CD4-positive, alpha-beta T cell treated with Interleukin-15 for 4 hours (primary cell): ENCODE data around the gene RAD51B.

Experiments
- DNase-seq: peaks from one replicate; pipeline ENCODE4 v3.0.0-alpha.2; 2020; ENCODE audit warnings: low spot score

The RAD51B gene

DNA sequence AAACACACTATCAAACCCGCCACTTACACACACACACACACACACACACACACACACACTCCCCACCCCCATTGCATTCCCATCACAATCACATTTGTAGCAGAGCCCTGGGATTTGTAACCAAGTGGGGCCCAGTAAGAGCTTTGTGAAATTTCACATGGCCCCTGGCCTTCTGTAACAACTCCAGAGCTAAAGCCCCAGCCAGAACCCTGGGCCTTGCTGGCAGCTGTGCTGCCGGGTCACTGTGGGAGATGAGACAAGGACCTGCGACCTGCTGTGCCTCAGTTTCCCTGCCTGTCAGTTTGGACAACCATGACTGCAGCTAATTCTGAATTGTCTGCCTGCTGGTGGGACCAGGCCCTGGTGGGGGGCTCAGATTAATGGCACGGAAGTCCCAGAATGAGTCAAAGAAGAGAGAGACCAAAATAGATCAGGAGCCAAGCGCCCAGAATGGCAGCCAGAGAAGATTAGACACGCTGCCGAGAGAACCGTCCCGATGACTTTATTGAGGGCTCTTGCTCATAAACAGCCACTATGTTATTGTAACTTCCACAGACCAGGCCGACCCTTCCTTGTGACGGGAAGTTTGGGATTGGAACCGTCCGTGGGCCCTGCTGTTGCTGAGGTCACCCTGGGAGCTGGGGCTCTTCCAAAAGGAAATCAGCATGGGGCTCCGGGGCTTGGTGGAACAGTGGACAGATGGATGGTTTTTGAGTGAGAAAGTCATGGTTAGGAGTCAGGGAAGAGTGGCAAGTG lies 850.2 kb downstream of the RAD51B start:
- DNase-seq: no peak

DNA sequence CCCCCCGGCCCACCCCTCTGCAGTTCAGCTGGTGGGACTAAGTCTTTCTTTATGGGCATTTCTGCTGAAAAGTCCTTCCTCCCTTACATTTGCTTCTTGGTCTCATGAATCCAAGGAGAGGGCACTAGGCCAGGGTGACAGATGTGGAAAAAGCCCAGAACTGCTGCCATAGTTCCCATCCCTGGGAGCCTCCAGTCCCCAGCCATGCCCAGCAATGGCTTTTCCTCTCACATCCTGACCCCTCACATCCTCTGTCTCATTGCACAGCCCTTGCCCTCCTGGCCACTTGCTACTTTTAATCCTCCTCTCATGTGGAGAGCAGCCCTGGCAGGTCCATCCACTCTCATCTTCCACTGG lies 850.8 kb downstream of the RAD51B start:
- DNase-seq: no peak

DNA sequence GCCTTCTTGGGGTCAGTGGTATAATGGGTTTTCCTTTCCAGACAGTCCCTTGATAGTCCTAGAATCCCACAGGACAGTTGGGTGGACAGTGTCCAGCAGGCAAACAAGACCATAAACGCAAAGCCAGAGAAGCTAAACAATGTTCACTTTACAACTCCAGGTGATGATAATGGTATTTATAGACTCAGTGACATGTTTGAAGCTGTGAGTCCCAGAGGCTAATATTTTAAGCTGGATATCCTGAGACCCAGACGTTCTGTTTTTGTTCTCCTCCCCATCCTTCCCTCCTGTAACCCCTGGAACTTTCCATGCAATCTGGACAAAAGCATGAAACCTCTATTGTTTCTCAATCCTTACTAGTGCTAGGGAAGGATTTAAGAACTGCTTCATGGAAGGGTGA lies 852.3 kb downstream of the RAD51B start:
- no peak for DNase-seq

DNA sequence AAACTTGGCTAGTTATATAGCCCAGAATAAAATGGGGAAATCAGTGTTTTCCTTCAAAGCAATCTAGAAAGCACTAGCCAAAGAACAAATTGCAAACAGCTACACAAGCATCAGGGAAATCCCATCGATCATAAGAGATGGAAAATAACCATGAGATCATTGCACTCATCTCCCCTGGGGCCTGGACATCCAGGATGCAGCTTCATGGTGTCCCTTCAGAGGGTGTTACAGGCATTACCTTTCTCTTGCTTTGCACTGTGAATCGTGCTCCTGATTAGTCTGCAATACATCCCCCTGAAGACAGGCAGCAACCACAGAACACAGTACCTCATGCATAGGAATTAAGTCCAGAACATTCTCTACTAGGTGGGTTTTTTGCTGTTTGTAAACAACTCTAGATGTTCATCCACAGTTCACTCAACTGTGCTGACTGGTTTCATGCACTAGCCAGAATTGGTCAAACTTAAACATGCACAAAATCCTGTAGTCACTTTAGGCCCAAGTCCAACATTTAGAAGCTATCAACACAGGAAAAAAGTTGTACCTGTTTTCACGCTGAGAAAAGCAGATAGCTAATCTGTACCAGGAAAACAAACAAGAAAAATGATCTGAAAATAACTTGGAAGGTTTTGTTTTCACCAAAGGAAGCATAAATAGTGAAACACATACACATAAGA lies 853.2 kb downstream of the RAD51B start:
- DNase-seq: no peak

DNA sequence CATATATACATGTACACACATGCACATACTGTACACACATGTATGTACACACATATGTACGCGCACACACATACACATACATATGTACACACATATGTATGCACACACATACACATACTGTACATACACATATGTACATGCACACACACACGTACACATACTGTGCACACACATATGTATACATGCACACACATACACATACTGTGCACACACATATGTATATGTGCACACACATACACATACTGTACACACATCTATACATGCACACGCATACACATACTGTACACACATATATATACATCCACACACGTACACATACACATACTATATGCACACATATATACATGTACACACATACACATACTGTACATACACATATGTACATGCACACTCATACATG lies 853.9 kb downstream of the RAD51B start:
- no peak for DNase-seq

DNA sequence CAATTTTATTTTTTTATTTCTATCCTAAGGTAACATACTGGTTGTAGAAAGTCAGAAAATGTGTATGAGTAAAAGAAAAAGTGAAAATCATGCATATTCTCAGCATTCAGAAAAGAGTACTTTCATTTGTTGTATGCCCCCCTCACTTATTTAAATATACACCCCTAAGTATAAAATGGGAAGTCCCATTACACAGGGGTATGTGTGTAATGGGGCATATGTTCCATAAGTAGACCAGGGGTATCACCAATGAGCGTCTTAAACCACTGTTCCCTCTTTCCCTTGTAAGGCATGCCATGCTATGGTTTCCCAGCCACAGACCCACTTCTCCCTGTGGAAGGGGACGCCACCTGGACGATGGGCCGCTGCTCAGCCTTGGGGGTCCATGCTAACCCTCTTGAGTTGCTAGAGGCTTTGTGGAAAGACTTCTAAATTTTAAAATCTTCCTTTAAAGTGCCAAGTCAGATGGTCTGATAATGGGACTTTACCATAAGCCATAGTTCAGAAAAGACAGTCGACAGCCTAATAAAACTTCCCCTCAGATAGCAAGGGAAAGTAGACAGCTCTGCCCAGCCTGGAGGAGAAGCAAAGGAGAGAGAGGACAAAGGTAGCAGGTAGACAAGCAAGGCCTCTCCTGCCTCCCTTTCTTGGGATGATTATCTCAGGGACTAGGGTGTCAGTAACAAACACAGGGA lies 855.1 kb downstream of the RAD51B start:
- no peak for DNase-seq

DNA sequence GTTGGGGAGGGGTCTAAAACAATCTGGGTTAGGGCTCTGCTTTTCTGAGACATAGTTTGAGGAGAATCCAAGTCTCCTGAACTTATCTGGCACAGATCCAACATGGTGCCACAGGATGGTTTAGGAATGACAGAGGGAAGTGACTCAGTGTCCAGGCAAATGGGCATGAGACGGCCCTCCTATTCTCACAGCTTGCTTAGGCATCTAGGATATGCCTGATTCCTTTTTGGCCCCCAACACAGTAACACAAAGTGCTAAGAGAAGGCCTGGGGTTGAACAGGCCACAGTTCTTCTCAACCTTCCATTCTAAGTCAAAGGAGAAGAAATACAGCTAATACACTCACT lies 855.6 kb downstream of the RAD51B start:
- DNase-seq: no peak

DNA sequence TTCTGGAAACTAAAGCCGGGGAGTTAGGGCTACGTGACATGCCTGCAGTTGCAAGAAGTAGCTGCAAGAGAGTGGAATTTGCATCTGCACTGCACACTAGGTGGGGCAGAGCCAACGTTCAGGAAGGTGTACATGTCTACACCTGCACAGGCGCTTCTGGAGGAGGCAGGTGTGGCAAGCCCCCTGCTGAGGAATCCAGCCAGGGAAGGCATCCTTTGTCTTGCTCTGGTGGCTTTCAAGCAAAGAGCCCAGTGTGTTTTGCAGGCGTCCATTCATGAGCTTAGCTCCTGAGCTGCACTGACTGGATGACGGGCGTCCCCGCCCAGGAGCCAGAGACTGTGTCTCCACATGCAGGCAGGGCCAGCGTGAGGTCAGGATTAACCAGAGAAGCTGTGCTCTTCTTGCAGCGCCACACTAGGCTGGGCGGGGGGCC lies 856.9 kb downstream of the RAD51B start:
- no peak for DNase-seq

DNA sequence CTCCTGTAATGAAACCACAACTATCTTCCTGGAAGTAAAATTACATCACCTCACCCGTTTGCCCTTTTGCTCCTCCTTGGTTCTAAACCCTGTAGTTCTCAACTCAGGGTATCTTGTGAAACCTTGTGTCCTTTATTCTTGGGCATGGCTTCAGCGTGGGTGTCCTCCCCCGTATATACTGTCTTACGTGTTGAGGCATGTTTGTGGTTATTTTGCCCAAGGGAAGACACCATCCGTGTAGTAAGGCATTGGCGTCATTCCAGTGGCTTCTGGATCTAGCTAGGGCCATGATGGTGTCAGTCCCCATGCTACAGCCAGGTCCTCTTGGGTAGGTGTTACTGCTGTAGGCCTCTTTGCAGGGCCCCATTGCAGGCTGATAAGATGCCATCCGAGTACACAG lies 857.9 kb downstream of the RAD51B start:
- no peak for DNase-seq

DNA sequence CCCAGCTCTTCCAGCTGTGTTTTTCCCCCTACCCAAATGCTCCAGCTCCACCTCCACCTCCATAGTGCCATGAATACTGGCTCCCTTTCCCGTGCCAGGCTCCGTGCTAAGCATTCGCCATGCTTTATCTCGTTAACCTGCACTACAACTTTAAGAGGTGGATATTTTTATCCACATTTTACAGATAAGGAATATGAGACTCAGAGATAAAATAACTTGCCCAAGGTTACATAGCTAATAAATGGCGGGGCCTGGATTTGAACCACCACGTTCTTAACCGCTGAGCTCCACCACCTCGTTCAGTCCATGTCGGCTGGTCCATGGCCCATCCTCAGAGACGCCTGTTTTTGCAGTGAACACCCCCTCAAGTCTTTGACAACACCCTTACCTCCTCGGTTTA lies 858.3 kb downstream of the RAD51B start:
- no peak for DNase-seq

DNA sequence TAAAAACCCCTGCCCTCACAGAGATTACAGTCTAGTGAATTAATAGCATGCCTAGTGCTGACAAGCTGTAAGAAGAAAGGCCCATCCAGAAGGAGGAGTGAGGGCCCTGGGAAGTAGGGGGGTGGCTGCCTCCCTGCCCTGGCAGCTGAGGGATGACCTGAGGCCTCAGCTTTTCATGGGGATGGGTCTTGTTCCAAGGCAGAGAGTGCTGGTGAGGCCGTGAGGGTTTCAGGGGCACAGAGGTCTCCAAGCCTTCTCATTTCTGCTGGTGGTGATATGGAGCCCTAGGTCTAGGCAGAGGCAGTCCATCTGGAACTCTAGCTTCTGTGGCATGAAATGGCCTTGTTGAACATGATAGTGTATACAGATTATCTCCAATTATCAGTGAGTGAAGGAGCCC lies 858.9 kb downstream of the RAD51B start:
- no peak for DNase-seq

DNA sequence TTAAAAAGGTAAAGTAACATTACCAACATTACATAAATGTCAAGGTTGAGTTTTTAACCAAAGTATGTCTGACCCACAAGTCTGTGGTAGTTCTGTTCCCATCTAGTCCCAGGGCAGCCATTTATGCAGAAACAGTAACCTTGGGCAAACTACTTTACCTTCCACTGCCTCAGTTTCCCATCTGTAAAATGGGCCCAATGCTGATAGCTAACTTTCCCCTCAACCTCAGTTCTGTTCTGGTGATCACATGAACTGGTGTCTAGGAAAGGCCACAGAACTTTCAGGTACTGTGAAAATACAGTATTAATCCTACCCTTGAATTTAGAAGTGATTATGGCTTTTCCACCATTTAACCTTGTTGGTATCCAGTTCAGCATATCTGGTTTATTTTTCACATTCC lies 859.7 kb downstream of the RAD51B start:
- no peak for DNase-seq

DNA sequence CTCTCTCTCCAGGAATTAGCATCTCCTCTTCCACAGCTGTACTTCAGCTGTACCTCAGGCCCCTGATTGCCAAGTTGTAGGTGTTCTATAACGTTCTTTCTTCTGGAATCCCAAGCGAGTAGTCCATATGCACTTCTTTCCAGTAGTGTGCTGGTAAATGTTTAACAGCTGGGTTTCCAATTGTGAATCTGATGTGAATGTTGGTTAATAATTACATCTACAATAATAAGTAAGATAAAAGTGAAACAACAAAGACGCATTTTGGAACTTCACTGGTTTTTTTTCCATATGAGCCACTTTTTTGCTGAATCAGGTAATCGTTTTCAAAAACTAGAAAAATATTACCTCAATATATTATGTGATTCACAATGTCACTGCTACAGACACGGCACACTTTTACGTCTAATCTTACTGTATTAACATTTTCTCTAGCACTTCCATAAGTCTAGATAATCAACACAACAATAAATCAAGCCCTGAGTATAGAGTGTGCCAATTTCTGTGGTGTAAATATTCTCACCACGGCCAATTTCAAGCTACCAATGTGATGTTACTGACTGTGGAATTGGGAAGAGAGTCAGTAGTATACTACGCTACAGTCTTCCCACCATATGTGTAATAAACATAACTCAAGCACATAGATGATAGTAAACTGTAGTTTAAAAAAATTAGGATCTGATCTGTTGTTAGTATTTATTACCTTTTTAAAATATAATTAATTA lies 860.3 kb downstream of the RAD51B start:
- no peak for DNase-seq

DNA sequence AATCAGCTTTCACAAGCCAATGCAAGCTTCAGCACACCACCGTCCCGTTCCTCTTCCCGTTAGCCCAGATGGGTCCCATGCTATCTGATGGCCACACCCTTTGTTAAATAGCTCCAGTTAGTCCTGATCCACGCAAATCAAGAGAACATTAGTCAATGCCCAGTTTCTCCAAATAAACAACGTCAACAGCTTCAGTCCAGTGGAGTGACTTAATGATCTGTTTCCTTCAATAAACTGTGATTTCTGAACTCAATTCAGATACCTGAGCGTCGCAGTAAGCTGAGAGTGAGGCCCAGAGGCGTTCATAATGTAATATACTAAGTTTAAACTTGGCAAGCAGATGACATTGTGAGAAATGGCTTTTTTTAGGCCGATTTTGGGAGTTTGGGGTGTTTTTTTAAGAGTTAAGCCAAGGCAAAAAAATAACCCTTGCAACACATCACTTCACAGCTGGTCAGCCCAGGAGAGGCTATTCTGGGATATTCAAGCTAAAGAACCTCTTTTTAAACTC lies 861.0 kb downstream of the RAD51B start:
- DNase-seq: no peak

DNA sequence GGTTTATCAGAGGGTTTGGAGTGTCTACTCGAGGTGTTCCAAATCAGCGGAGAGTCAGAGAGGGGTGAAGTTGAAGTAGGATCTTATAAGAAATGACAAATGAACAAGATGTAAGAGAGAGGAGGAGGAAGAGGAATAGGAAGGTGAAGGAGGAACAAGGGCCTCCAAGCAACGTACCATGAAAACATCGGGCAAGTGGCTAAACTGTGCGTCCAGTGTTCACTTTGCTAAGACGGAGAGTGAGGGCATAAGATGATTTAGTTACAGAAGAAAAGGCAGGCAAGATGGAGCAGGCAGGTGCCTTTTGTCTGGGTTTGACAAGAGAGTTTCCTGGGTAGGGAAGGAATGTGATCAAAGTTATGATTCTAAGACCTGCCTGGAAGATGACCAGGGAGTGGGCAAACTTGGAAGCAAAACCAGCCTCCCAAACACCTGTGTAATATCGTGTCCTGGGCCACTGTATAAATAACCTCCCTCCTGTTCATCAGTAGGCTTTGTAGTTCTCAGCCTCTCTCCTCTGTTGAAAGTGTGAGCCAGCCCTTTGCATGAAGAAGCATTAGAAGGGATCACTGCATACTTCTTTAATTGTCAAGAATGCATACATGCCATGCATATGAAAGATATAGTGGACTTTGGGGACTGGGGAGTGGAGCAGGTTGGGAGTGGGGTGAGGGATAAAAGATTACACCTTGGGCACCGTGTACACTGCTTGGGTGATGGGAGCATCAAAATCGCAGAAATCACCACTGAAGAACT lies 861.9 kb downstream of the RAD51B start:
- DNase-seq: no peak

DNA sequence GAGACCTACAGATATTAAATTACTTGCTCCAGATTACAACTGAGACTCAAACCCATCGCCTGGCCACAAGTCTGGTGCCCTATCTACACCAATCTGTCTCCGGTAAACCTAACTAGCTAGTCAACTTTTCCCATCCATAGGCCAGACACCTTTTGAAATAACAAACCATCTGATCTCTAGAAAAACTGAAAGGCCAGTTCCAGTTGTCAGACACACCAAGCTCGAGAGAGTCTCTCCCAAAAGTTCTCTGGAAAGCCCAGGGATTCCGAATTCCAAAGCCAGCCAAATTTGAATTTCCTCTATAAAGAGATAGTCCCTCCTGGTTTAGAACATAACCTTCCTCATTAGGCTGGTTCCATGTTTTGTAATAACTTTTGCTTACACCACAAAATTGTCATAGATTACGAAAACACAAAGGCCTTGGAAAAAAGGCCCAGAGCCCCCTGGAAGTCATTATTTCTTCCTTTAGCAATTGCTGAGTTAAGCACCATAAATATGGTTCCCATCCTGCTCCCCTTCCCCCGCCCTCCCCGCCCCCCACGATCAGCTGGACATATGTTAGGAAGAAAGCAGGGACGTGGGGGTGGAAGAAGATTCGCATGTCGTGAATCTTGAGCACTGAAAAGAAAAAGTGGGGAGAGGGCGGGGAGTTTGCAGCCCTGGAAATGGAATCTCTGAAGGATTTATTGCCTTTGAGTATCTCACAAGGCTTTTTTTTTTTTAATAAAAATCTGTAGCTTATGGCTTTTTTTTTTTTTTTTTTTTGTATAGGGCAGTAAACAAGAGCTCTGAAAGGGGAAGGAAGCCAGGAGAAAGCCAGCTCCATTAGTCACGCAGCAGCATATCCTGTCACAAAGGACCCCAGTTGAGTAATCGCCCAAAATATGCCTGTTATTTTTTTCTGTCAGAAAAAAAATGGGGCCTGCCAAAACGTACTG lies 862.9 kb downstream of the RAD51B start:
- DNase-seq: peak; percentile 77

DNA sequence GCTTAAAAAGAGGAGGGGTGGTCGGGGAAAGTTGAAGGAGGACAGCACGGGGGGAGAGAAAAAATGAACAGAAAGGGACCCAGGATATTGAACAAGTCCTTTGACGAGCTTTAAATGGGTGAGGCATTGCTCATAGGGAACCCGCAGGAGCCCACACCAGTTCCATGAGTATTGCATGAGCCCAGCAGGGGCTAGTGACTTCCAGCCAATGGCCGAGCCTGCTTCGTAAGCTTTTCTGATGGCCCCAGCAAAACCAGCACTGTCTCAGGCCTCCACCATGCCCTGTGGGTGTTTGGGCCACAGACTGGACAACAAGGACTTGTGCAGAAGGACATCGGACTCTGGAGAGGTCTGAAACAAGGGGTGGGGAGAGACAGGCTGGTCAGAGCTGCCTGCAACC lies 863.7 kb downstream of the RAD51B start:
- no peak for DNase-seq

DNA sequence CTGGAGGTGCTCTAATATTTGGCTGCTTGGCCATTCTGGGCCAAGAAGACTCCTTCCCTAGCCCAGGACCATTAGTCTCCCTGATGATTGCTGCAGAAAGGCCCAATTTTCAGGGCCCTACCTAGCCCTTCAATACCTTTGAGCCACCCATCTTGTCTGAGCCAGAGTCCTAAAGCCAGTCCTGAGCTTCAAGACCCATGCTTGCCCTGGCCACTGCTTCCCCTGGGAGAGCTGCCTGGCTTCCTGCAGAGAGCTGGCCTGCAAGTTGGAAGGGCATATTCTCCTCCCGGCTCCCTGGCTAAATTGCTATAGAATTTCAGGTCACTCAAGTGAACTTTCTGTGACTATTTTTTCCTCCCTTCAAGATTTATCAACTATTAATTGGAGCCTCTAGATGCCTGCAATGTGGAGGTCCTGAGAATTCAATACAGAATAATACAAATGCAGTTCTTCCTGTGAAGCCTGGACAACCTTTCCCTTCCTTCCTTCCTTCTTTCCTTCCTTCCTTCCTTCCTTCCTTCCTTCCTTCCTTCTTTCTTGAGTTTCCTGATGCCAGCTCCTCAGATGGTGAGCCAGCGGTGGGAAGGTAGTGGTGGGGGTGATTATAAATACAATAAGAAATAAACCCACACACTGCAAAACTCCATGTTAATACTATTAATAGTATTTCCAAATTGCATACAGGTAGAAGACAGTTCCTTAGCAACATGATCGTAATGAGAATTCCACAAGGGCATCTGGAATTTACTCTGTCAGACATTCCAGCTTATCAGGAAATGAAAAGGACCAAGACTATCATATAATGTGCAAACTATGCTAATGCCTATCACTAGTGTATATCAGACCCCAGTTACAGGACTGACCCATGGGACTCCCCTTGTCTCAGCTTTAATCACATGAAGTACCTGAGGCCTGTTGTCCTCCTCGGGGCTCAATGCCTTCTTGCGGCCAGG lies 865.2 kb downstream of the RAD51B start:
- DNase-seq: no peak

DNA sequence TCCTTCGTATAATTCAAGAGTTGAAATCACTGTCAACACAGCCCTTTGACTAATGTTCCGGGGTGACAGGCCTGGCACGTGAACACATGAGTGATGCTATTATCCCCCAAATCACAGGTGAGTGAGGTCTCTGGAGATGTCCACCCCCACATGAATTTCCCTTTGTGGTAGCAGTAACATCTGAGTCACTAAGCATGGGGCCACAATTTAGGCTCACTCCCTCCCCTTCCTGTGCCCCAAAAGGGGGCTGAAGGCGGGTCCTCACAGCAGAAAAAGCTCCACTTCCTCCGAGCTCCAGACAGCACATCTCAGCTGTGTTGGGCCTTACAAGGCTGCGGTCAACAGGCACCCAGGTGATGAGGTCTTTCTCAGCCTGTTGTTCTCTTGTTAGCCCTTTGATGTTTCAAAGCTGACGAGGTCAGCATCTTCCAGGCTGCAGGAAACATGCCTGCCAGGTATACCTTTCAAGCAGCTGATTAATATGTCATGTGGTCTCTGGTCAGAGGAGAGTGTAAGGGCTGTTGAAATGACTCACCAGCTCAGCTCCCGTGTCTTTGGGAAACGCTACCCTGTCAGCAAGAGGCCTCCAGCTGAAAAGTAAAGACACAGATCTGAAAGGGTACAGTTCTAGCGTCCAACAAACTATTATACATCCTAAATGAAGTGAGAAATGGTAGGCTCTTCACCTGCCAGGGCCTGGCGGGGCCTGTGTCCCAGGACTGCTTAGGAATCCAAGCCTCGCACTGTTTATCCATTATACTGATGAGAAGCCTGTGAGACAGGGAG lies 866.0 kb downstream of the RAD51B start:
- peak; percentile 92 for DNase-seq
